Epithelial cell of proximal tubule (primary cell): ENCODE results near the gene CD82. TPM values are rescaled to one million over a fixed set of nuclear protein-coding genes. Genes with fewer than 3 reads are reported as not detected.
"Not testable (repeated sequence)": the region's sequence is repeated elsewhere in the genome, so short reads cannot be mapped to it uniquely, and the experiment has no call there.

Experiments used
- DNase-seq: peaks from one replicate; pipeline ENCODE4 v3.0.0-alpha.2; 2011; ENCODE audit warnings: low read depth
- H3K4me3 ChIP-seq: 2 replicates; pipeline ENCODE4 v1.5.1; 2011; ENCODE audit warnings: low read depth, mild to moderate bottlenecking, low read length
- CTCF ChIP-seq: conservative IDR thresholded peaks from 2 replicates; pipeline ENCODE4 v1.5.1; 2012; ENCODE audit warnings: low read depth, mild to moderate bottlenecking, low read length
- total RNA-seq: library from RNA; depleted of rRNA; stranded (reverse); fragments of >200 nt; gene quantifications from 2 replicates; pipeline ENCODE4 v1.2.3, GENCODE V29; 2015

Gene CD82
- total RNA-seq, 1 donor from 2014 or later: 14.2 TPM

DNA sequence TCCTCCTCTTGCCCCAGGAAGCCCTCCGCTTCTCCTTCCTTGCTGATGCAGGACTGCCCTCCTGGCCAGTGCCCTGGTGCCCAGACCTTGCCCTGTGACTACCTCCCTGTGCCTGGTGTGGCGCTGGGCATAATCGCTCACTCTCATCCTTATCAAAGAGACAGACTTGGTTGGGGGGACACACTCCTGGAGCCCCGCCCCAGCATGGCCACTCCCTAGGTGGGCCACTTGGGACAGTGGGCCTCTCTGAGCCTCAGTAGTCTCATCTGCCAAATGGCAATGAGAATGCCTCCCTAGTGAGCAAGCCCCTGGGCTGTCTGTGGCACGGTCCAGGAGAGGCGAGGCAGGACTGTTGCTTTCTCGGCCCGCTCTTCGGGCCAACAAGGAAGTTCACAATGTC lies 88.6 kb downstream of the CD82 start:
- DNase-seq: no peak
- no peak for TF ChIP-seq CTCF
- no peak overlapping the region for H3K4me3 ChIP-seq

DNA sequence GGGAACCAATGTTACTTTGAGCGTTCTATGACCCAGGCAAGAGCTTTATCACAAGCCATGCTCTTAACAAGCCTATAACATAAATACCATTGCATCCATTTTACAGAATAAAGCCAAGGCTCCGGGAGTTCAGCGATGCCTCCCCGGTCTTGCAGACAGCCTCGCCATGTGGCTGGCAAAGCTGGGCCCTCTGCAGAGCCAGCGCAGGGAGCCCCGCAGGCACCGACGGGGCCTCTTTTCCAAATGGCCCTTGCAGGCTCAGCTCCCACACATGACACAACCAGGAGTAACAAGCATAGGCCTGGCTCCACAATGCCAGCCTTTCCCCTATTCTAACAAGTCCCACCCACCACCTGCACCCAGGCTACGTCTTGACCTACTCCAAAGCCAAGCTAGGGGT lies 89.1 kb downstream of the CD82 start:
- no peak for TF ChIP-seq CTCF
- no peak for DNase-seq
- H3K4me3 ChIP-seq: no peak overlapping the region

GRCh38 chr11:44657836-44658505 lies 92.5 kb downstream of the CD82 start:
- no peak for DNase-seq
- no peak for TF ChIP-seq CTCF

DNA sequence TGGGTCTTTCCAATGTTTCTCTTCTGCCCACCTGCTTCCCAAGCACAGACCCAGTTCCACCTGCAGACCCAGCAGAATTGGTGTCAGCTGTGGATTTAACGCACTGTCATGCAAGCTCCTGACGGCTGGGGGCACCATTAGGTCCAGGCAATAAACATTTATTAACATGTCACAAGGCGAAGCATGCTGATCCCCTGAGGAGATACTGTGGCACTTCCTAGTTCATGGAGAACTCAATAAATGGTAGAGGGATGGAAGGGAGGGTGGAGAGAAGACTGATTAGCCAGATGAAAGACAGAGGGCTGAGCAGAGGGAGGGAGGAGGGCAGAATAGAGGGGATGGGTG lies 93.0 kb downstream of the CD82 start:
- DNase-seq: no peak
- TF ChIP-seq CTCF: peak; percentile 64
- H3K4me3 ChIP-seq: no peak overlapping the region

More at GRCh38 chr11:44657836-44658505, 92.5 kb downstream of the CD82 start:
- no peak overlapping the region for H3K4me3 ChIP-seq

DNA sequence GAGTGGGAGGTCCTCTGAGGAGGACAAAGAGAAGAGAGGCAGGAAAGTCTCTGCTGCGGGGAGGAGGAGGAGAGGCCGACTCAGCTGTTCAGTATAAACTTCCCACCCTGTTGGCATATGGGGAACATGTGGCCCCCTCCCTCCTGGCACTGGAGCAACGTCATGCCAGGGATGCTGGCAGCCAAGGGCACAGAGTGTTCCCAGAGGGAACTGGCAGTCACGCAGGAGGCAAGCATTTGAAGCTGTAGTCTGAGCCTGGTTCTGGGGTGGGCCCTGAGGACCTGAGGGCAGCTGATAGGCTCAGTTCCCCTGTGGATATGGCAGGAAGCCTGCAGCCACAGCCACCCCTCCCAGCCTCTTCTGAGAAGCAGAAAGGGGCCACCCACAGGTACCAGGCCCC lies 94.2 kb downstream of the CD82 start:
- no peak overlapping the region for H3K4me3 ChIP-seq
- DNase-seq: no peak
- no peak for TF ChIP-seq CTCF

- H3K4me3 ChIP-seq, DNase-seq: not testable (repeated sequence)
Observed at GRCh38 chr11:44660535-44660934, 95.1 kb downstream of the CD82 start.

GRCh38 chr11:44661311-44661717 lies 95.9 kb downstream of the CD82 start:
- no peak for DNase-seq
- H3K4me3 ChIP-seq: no peak overlapping the region
- TF ChIP-seq CTCF: no peak

Other genes starting within 250 kb of the CD82 start
- 1.6 TPM in 1 of 2 replicates, not detected in the other for gene TSPAN18, start 161.3 kb downstream of the CD82 start, total RNA-seq